Astrocyte of the spinal cord (primary cell): Measurements from ENCODE around the gene NARS2.

ENCODE experiments used
- DNase-seq: peaks from one replicate; pipeline ENCODE4 v3.0.0; 2011; ENCODE audit warnings: low read depth, low spot score
- H3K4me3 ChIP-seq: 2 replicates; pipeline ENCODE4 v1.5.1; 2011; ENCODE audit warnings: low read depth, mild to moderate bottlenecking, low read length, moderate library complexity
- CTCF ChIP-seq: IDR thresholded peaks from 2 replicates; pipeline ENCODE4 v1.5.1; 2012; ENCODE audit warnings: low read depth, mild to moderate bottlenecking, low read length, inconsistent platforms
- in situ Hi-C: cut with HindIII; loops from 2 replicates; pipeline ENCODE4 v1.10.0; 2017; ENCODE audit warnings: low sequenced_read_pairs

NARS2 gene

GRCh38 chr11:78403781-78404180 is 170.9 kb downstream of the NARS2 start:
- in situ Hi-C loops, result no loop called here
- no peak overlapping the region for H3K4me3 ChIP-seq
- no peak for DNase-seq
- no peak for TF ChIP-seq CTCF

DNA sequence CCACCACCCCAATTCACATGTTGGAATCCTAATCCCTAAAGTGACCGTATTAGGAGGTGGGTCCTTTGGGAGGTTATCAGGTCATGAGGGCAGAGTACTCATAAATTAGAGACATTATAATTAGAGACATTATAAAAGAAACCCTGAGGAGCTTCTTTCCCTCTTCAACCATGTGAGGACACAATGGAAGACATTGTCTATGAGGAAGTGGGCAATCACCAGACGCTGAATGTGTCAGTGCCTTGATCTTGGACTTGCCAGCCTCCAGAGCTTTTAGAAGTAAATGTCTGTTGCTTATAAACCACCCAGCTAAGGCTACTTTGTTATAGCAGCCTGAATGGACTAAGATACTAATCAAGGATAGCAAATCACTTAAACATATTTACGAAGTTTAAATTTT is 171.8 kb downstream of the NARS2 start:
- DNase-seq, result no peak
- no peak for TF ChIP-seq CTCF
- no peak overlapping the region for H3K4me3 ChIP-seq
- in situ Hi-C loops, result no loop called here

- DNase-seq, result no peak
- in situ Hi-C loops, result no loop called here
- H3K4me3 ChIP-seq, result no peak overlapping the region
- TF ChIP-seq CTCF, result no peak
Observed at GRCh38 chr11:78400702-78401101, 174.0 kb downstream of the NARS2 start.

- no peak for DNase-seq
- in situ Hi-C loops, result no loop called here
- no peak overlapping the region for H3K4me3 ChIP-seq
- no peak for TF ChIP-seq CTCF
Observed at GRCh38 chr11:78400116-78400515, 174.5 kb downstream of the NARS2 start.

DNA sequence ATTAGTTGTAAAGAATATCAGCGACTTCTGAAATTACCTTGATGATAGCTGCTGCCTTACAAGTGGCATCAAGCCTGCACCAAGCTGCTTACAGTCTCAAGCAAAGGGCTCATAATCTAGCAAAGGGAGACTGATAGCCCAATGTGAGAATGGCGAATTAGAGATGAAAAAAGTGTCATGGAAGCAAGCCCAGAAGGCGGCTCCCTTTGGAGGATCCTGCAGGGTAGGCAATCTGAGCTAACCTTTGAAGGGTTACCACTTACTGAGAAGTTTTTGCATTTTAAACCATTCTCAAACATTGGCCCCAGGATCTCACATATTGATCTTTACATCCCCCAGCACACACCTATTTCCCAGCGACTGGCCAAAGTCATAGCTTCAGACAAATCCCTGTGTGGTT is 175.5 kb downstream of the NARS2 start:
- in situ Hi-C loops, result no loop called here
- no peak for TF ChIP-seq CTCF
- no peak for DNase-seq
- no peak overlapping the region for H3K4me3 ChIP-seq

- in situ Hi-C loops, result no loop called here
- TF ChIP-seq CTCF, result no peak
- DNase-seq, result no peak
- no peak overlapping the region for H3K4me3 ChIP-seq
Observed at GRCh38 chr11:78398715-78399114, 175.9 kb downstream of the NARS2 start.

DNA sequence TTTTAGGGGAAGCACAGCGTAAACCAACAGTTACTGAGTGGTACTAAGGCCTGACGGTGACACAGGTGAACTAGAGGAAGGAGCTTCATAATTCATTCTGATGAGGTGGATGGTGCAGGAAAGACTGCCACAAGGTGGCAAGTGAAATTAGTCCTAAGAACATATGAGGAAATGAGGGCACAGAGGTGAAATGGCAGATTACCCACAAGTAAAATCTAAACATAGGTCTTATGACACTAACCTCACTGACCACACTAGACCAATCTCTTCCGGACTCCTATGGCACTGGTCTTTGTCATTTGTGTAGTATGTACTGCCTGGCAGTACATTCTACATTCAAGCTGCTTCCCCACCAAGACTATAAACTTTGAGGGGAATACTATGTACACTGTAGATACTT is 177.3 kb downstream of the NARS2 start:
- no peak for TF ChIP-seq CTCF
- DNase-seq, result no peak
- in situ Hi-C loops, result no loop called here

More for the DNA sequence above, 177.3 kb downstream of the NARS2 start:
- no peak overlapping the region for H3K4me3 ChIP-seq
